SK-N-SH treated with all-trans-retinoic acid at 6 μM for 48 hours (cell line): ENCODE data around the gene ADSS2.

ENCODE experiments used
- ATAC-seq: fragments of 200-7000 bp; cut with Tn5 transposase; 3 replicates; pipeline ENCODE4 v1.9.1; 2020; ENCODE audit warnings: mild to moderate bottlenecking, moderate library complexity
- ARNTL ChIP-seq: fragments of 450-650 bp; formaldehyde crosslinking; IDR thresholded peaks from 2 replicates; pipeline ENCODE4 v1.5.0; 2020; ENCODE audit warnings: low read depth, mild to moderate bottlenecking, moderate library complexity, borderline replicate concordance
- BACH2 ChIP-seq: fragments of 250-450 bp; sonication (Bioruptor Pico); IDR thresholded peaks from 2 replicates; pipeline ENCODE4 v1.9.0; 2021; ENCODE audit warnings: mild to moderate bottlenecking, borderline replicate concordance
- CSDC2 ChIP-seq: fragments of 250-450 bp; sonication (Bioruptor Pico); IDR thresholded peaks from 2 replicates; pipeline ENCODE4 v1.5.0; 2020; ENCODE audit warnings: mild to moderate bottlenecking, moderate library complexity
- ESRRG ChIP-seq: fragments of 250-450 bp; sonication (Bioruptor Pico); IDR thresholded peaks from 2 replicates; pipeline ENCODE4 v1.6.1; 2021; ENCODE audit warnings: mild to moderate bottlenecking
- ISL1 ChIP-seq: fragments of 250-450 bp; sonication (Bioruptor Pico); IDR thresholded peaks from 2 replicates; pipeline ENCODE4 v2.1.2; 2022; ENCODE audit warnings: mild to moderate bottlenecking, moderate library complexity
- OSR1 ChIP-seq: fragments of 250-450 bp; sonication (Bioruptor Pico); IDR thresholded peaks from 2 replicates; pipeline ENCODE4 v1.8.0; 2022; ENCODE audit warnings: moderate library complexity, mild to moderate bottlenecking, inconsistent platforms
- PPARA ChIP-seq: fragments of 250-450 bp; sonication (Bioruptor Pico); IDR thresholded peaks from 2 replicates; pipeline ENCODE4 v1.5.0; 2020; ENCODE audit warnings: mild to moderate bottlenecking, borderline replicate concordance
- RARB ChIP-seq: fragments of 250-450 bp; sonication (Bioruptor Pico); IDR thresholded peaks from 2 replicates; pipeline ENCODE4 v1.8.0; 2021; ENCODE audit warnings: mild to moderate bottlenecking, moderate library complexity
- SNAI2 ChIP-seq: fragments of 250-450 bp; sonication (Bioruptor Pico); IDR thresholded peaks from 2 replicates; pipeline ENCODE4 v1.5.0; 2020; ENCODE audit warnings: mild to moderate bottlenecking, moderate library complexity
- TCF4 ChIP-seq: fragments of 250-450 bp; sonication (Bioruptor Pico); IDR thresholded peaks from 2 replicates; pipeline ENCODE4 v1.8.0; 2021; ENCODE audit warnings: mild to moderate bottlenecking, moderate library complexity, borderline replicate concordance
- TOX ChIP-seq: fragments of 250-450 bp; sonication (Bioruptor Pico); IDR thresholded peaks from 2 replicates; pipeline ENCODE4 v1.8.0; 2021; ENCODE audit warnings: mild to moderate bottlenecking, moderate library complexity, borderline replicate concordance
- ZC3H10 ChIP-seq: fragments of 250-450 bp; sonication (Bioruptor Pico); IDR thresholded peaks from 2 replicates; pipeline ENCODE4 v1.5.1; 2021; ENCODE audit warnings: mild to moderate bottlenecking, moderate library complexity
- ZFP3 ChIP-seq: fragments of 250-450 bp; sonication (Bioruptor Pico); IDR thresholded peaks from 2 replicates; pipeline ENCODE4 v1.5.0; 2020; ENCODE audit warnings: mild to moderate bottlenecking, moderate library complexity
- ZFP30 ChIP-seq: fragments of 450-650 bp; formaldehyde crosslinking; IDR thresholded peaks from 2 replicates; pipeline ENCODE4 v1.5.0; 2022; ENCODE audit warnings: mild to moderate bottlenecking, moderate library complexity
- ZNF565 ChIP-seq: fragments of 450-650 bp; formaldehyde crosslinking; conservative IDR thresholded peaks from 2 replicates; pipeline ENCODE4 v1.5.0; 2020; ENCODE audit warnings: low read depth, mild to moderate bottlenecking, moderate library complexity
- ZNF70 ChIP-seq: fragments of 450-650 bp; formaldehyde crosslinking; IDR thresholded peaks from 2 replicates; pipeline ENCODE4 v1.5.0; 2020; ENCODE audit warnings: mild to moderate bottlenecking, moderate library complexity
- ZNF8 ChIP-seq: fragments of 450-650 bp; formaldehyde crosslinking; IDR thresholded peaks from 2 replicates; pipeline ENCODE4 v1.5.0; 2020; ENCODE audit warnings: mild to moderate bottlenecking, moderate library complexity
- TF ChIP-seq, protein P1 (sequence below): fragments of 250-450 bp; sonication (Bioruptor Pico); IDR thresholded peaks from 2 replicates; pipeline ENCODE4 v1.5.1; 2021; ENCODE audit warnings: mild to moderate bottlenecking, moderate library complexity
- TF ChIP-seq, protein P2 (sequence below): fragments of 250-450 bp; sonication (Bioruptor Pico); IDR thresholded peaks from 2 replicates; pipeline ENCODE4 v1.8.0; 2021; ENCODE audit warnings: low read depth, mild to moderate bottlenecking, moderate library complexity, borderline replicate concordance
- TF ChIP-seq, protein P3 (sequence below): fragments of 250-450 bp; sonication (Bioruptor Pico); IDR thresholded peaks from 2 replicates; pipeline ENCODE4 v1.5.1; 2020; ENCODE audit warnings: low read depth, mild to moderate bottlenecking, moderate library complexity
- TF ChIP-seq, protein P4 (sequence below): fragments of 250-450 bp; sonication (Bioruptor Pico); IDR thresholded peaks from 2 replicates; pipeline ENCODE4 v1.5.0; 2020; ENCODE audit warnings: mild to moderate bottlenecking, moderate library complexity

Gene ADSS2

DNA sequence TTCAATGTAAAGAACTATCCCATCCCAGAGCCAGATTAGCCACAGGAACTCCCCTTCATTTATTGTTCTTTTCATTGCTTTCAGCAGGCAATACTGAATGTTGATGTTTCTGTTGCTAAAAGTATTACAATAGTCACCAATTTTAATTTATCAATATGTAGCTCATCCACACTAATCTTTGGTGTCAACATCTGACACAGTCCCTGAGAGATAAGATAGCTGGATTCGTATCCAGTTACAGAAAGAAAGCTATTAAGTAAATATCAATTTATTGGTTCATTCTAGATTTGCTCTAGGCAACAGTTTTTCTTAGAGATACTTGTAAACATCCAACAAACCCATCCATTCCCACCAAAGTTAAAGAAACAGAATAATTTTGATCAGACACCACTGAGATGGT lies 4.7 kb downstream of the ADSS2 start (continued):
- TF ChIP-seq, protein P1, sequence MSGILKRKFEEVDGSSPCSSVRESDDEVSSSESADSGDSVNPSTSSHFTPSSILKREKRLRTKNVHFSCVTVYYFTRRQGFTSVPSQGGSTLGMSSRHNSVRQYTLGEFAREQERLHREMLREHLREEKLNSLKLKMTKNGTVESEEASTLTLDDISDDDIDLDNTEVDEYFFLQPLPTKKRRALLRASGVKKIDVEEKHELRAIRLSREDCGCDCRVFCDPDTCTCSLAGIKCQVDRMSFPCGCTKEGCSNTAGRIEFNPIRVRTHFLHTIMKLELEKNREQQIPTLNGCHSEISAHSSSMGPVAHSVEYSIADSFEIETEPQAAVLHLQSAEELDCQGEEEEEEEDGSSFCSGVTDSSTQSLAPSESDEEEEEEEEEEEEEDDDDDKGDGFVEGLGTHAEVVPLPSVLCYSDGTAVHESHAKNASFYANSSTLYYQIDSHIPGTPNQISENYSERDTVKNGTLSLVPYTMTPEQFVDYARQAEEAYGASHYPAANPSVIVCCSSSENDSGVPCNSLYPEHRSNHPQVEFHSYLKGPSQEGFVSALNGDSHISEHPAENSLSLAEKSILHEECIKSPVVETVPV (CRISPR knock-in tag), result no peak
- TF ChIP-seq RARB (CRISPR knock-in tag), result no peak
- no peak for TF ChIP-seq ZNF70 (CRISPR knock-in tag)

DNA sequence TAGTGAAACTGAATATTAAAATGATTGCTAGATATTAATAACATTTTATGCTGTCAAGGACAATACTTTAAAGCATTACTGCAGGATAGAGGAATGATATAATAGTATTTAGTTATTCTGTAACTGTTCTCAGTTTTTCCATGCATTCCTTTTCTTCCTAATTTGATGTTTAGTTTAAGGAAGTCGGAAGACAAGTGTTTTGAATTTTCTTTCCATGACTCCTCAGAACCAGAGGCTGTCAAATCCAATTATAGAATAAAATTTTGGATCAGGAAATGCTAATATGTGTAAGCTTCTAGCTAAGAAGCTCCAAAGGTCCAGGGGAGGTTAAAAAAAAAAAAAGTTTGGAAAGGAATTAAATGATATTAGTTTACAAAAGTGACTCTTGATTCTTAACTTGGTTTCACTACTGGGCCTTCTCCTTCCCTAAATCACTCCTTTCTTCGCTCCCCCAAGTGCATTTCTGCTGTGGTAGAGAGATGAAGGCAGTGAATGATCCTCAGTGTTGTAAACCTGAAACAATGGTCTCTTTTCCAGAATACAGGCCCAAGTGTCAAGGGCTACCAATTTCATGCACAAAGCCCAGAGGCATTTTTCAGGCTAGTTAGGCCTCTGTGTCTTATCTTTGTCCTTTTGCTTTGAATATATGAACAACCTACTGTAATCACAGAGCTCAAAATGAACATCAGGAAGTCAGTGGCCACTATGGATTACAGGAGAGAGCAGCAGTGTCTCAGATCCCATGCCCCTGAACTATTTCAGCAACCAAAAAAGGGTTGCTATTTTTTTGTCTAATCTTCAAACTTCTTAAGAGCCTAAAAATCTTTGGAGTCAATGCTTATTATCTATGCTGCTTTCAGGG lies 6.2 kb downstream of the ADSS2 start:
- TF ChIP-seq OSR1 (CRISPR knock-in tag) (0 out of 2 replicates have a peak, but pooled peaks have one; percentile 18), ZC3H10 (peak; percentile 48), ZNF565 (CRISPR knock-in tag) (no peak)
- peak; percentile 78 for ATAC-seq

DNA sequence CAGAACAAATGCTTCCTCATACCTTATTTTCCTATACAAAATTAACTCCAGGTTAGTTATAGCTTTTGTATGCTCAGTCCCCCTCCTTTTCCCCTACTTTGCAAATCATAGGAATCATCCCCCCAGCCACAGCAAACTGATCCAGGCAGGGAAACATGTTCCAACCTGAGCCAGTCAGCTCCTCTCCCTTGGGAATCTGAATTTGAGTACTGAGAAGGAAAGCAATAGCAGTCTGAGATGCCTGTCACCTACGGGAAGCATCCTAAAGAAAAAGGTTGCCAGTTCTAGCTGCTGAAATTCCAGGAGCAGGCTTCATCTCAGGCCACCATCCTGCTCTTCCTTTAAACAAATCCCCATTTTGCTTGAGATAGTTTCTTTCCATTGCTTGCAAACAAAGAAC lies 6.9 kb downstream of the ADSS2 start:
- ATAC-seq, result peak; percentile 61
- TF ChIP-seq ESRRG (CRISPR knock-in tag), result no peak
- no peak for TF ChIP-seq PPARA
- no peak for TF ChIP-seq CSDC2 (CRISPR knock-in tag)
- TF ChIP-seq RARB (CRISPR knock-in tag), result no peak
- TF ChIP-seq ZNF8 (CRISPR knock-in tag), result no peak
- TF ChIP-seq OSR1 (CRISPR knock-in tag), result no peak
- TF ChIP-seq SNAI2 (CRISPR knock-in tag), result no peak
- no peak for TF ChIP-seq ZC3H10
- TF ChIP-seq ZNF565 (CRISPR knock-in tag), result no peak
- TF ChIP-seq BACH2 (CRISPR knock-in tag), result no peak
- TF ChIP-seq, protein P2, sequence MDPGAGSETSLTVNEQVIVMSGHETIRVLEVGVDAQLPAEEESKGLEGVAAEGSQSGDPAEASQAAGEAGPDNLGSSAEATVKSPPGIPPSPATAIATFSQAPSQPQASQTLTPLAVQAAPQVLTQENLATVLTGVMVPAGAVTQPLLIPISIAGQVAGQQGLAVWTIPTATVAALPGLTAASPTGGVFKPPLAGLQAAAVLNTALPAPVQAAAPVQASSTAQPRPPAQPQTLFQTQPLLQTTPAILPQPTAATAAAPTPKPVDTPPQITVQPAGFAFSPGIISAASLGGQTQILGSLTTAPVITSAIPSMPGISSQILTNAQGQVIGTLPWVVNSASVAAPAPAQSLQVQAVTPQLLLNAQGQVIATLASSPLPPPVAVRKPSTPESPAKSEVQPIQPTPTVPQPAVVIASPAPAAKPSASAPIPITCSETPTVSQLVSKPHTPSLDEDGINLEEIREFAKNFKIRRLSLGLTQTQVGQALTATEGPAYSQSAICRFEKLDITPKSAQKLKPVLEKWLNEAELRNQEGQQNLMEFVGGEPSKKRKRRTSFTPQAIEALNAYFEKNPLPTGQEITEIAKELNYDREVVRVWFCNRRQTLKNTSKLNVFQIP (CRISPR knock-in tag), result no peak
- no peak for TF ChIP-seq TOX (CRISPR knock-in tag)
- TF ChIP-seq TCF4 (CRISPR knock-in tag), result no peak
- no peak for TF ChIP-seq ISL1 (CRISPR knock-in tag)
- TF ChIP-seq, protein P3, sequence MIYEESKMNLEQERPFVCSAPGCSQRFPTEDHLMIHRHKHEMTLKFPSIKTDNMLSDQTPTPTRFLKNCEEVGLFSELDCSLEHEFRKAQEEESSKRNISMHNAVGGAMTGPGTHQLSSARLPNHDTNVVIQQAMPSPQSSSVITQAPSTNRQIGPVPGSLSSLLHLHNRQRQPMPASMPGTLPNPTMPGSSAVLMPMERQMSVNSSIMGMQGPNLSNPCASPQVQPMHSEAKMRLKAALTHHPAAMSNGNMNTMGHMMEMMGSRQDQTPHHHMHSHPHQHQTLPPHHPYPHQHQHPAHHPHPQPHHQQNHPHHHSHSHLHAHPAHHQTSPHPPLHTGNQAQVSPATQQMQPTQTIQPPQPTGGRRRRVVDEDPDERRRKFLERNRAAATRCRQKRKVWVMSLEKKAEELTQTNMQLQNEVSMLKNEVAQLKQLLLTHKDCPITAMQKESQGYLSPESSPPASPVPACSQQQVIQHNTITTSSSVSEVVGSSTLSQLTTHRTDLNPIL (CRISPR knock-in tag), result no peak
- TF ChIP-seq ARNTL (CRISPR knock-in tag), result no peak

DNA sequence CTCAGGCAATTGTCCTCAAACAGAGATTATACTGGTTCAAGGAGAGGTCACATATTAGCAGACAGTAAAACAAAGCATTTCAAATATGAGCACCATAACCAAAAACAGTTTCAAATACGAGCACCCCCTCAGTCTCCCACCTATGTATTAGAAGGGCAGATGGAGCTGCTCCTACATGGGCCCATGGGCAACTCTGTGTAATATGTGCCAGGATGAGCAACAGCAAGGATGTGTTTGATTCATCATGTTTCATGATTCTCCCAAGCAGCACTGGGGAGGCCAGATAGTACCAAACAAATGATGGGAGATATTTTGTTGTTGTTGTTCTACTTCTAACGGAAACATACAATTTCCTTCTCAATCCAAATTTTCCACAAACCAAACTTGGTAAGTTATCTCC lies 8.9 kb downstream of the ADSS2 start:
- TF ChIP-seq BACH2 (CRISPR knock-in tag), result no peak
- no peak for TF ChIP-seq ZFP30
- no peak for TF ChIP-seq RARB (CRISPR knock-in tag)
- no peak for TF ChIP-seq TOX (CRISPR knock-in tag)
- TF ChIP-seq, protein P2 (CRISPR knock-in tag), result no peak
- ATAC-seq, result no peak

DNA sequence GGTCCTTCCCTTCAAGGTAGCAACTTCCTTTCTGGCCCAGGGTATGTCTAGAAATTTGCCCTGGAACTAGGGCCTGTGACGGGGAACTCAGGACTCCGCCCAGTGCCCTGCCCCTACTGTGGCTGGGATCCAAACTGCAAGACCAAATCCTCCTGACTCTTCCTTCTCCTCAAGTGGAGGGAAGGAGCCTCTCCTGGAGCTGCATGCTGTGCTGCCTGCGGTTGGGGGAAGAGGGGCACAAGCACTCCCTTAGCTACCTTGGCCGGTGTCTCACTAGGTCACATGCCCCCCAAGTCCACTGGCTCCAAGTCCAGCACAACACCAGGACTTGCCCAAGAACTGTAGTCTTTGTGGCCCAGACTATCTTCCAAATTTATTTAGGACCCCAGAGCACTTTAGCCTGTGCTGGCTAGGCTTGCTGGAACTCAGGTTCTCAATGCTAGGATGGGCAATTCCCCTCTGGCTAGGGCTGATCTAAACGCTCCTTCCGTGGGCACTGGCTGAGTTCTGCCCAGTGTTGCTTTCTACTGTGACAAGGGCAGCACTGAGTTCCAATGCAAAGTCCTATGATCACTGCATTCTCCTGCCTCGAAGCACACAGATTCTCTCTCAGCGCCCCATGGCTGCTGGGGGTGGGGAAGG lies 12.2 kb downstream of the ADSS2 start:
- ATAC-seq, result peak; percentile 11; the same call in 2 of the 3 replicates
- no peak for TF ChIP-seq ISL1 (CRISPR knock-in tag)
- no peak for TF ChIP-seq ARNTL (CRISPR knock-in tag)
- no peak for TF ChIP-seq ZFP3 (CRISPR knock-in tag)
- TF ChIP-seq RARB (CRISPR knock-in tag), result no peak
- TF ChIP-seq, protein P2 (CRISPR knock-in tag), result no peak
- TF ChIP-seq, protein P4, sequence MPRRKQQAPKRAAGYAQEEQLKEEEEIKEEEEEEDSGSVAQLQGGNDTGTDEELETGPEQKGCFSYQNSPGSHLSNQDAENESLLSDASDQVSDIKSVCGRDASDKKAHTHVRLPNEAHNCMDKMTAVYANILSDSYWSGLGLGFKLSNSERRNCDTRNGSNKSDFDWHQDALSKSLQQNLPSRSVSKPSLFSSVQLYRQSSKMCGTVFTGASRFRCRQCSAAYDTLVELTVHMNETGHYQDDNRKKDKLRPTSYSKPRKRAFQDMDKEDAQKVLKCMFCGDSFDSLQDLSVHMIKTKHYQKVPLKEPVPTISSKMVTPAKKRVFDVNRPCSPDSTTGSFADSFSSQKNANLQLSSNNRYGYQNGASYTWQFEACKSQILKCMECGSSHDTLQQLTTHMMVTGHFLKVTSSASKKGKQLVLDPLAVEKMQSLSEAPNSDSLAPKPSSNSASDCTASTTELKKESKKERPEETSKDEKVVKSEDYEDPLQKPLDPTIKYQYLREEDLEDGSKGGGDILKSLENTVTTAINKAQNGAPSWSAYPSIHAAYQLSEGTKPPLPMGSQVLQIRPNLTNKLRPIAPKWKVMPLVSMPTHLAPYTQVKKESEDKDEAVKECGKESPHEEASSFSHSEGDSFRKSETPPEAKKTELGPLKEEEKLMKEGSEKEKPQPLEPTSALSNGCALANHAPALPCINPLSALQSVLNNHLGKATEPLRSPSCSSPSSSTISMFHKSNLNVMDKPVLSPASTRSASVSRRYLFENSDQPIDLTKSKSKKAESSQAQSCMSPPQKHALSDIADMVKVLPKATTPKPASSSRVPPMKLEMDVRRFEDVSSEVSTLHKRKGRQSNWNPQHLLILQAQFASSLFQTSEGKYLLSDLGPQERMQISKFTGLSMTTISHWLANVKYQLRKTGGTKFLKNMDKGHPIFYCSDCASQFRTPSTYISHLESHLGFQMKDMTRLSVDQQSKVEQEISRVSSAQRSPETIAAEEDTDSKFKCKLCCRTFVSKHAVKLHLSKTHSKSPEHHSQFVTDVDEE (CRISPR knock-in tag), result no peak
- no peak for TF ChIP-seq ESRRG (CRISPR knock-in tag)
- TF ChIP-seq ZC3H10, result no peak
